Activated CD8-positive, alpha-beta memory T cell treated with anti-CD3 and anti-CD28 coated beads, Interleukin-2, amount 50 U/mL, for 1 hour (primary cell): ENCODE measurements around the gene ARHGEF11.

Experiments used
- DNase-seq: peaks from one replicate; pipeline ENCODE4 v3.0.0-alpha.2; 2020; ENCODE audit errors: extremely low read depth

The ARHGEF11 gene

DNA sequence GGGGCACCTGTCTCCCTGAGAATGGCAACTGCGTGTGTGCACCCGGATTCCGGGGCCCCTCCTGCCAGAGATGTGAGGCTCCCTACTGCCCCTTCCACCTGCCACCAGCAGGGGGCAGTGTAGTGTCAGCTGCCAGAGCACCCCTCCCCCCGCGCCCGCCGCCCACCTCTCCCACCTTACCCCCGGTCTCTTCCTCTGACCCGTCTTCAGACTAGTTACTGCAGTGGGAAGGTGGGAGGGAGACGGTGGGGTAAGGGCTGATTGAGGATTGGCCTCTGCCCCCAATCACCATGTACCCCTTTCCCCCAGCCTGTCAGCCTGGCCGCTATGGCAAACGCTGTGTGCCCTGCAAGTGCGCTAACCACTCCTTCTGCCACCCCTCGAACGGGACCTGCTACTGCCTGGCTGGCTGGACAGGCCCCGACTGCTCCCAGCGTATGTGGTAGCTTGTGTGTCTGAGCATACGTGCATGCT is 135.2 kb downstream of the ARHGEF11 start:
- no peak for DNase-seq

DNA sequence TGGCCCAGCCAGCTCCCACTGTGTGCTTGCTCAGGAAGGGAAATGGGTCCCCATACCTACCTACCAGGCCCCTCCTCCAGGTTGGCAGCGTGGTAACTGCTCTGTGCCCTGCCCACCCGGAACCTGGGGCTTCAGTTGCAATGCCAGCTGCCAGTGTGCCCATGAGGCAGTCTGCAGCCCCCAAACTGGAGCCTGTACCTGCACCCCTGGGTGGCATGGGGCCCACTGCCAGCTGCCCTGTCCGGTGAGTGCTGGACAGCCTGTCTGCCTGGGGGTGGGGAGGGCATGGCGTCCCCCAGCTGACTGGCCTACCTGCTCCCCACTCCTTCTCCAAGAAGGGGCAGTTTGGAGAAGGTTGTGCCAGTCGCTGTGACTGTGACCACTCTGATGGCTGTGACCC is 135.9 kb downstream of the ARHGEF11 start:
- DNase-seq = no peak

- DNase-seq = no peak
Observed at GRCh38 chr1:156908955-156909354, 136.6 kb downstream of the ARHGEF11 start.

DNA sequence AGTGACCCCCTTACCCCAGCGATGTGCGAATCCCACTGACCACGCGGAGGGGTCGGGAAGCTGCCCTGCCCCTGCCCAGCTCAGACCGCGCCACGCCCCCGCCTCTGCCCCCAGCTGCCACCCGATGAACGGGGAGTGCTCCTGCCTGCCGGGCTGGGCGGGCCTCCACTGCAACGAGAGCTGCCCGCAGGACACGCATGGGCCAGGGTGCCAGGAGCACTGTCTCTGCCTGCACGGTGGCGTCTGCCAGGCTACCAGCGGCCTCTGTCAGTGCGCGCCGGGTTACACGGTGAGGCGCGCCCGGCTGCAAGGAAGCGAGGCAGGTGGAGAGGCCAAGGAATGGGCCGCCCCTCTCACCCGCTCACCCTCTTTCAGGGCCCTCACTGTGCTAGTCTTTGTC is 137.0 kb downstream of the ARHGEF11 start:
- DNase-seq = no peak

- DNase-seq = no peak
Observed at GRCh38 chr1:156906206-156906906, 139.2 kb downstream of the ARHGEF11 start.

DNA sequence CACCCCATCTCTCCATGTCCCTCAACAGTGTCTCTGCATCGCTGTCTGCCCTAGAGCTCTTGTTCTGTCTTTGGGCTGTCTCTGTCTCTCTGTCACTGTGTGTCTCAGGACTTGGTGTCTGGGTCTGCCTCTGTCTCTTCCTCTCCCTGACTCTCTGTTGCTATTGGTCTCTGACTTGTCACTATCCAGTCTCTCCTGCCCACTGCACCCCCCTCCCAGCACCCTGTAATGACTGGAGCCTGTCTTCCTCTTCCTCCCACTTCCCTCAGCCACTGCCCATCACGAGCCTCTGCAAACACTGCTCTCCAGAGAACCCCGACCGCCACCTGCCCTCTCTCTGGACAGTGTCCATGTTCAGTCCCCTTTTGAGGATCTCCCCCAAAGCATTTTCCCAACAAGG is 139.9 kb downstream of the ARHGEF11 start:
- DNase-seq = no peak

- DNase-seq = no peak
Observed at GRCh38 chr1:156905176-156905575, 140.4 kb downstream of the ARHGEF11 start.

DNA sequence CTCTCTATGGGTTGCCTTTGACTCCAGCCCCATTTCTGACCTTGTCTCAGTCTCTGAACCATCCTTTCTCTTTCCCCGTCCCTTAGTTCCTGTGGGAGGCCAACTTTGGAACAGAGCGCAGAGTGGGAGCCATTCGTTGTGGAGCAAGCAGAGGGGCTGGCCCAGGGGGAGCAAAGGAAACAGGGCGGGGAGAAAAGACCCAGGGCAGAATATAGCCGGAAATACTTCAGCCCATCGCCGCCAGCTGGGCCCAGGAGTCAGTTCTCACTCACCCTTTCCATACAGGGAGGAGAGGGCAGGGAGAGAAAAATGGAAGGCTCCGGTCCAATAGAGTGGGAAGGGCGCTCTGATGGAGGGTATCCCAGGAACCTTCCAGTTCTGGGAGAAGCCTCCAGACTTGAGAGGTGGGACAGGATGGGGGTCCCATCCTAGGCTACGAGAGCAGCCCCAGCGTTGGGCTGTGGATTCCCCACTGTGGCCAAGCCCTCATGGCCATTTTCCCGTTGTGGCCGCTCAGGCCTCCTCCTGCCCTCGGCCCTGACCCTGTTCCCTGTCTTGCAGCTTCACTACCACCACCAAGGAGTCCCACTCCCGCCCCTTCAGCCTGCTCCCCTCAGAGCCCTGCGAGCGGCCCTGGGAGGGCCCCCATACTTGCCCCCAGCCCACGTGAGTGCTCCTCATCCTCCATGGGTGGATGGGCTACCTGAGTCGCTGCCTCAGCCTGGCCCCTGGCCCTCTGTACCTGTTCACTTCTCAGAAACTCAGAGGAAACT is 141.2 kb downstream of the ARHGEF11 start:
- no peak for DNase-seq

DNA sequence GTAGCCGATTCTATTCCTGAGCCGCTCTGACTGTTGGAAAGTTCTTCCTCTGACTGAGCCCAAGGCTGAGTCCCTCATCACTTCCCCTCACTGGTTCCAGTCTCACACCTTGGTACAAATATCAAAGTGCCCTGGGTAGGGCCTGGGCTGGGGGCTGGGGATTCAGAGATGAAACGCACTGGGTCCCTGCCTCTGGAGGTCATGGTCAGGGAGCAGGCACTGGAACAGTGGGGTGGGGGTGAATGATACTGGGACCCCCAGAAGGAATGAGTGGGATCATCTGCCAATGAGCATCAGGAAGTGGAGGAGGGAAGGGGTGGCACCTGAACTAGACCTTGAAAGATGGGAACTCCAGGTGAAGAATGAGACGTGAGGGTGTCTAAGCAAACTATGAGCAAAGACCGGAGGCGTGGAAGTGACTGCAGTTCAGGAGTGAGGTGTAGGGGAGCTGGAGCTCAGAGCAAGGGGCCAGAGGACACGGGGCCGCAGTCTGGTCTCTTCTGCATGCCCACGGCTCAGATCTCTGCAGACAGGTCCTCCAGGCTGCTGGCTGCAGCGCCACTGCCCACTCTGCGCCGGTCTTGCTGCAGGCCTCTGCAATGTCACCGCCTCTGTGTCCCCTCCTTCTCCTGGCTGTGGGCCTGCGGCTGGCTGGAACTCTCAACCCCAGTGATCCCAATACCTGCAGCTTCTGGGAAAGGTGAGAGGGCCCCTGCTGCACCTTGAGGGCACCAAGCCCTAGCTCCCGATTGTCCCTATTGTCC is 142.0 kb downstream of the ARHGEF11 start:
- no peak for DNase-seq

DNA sequence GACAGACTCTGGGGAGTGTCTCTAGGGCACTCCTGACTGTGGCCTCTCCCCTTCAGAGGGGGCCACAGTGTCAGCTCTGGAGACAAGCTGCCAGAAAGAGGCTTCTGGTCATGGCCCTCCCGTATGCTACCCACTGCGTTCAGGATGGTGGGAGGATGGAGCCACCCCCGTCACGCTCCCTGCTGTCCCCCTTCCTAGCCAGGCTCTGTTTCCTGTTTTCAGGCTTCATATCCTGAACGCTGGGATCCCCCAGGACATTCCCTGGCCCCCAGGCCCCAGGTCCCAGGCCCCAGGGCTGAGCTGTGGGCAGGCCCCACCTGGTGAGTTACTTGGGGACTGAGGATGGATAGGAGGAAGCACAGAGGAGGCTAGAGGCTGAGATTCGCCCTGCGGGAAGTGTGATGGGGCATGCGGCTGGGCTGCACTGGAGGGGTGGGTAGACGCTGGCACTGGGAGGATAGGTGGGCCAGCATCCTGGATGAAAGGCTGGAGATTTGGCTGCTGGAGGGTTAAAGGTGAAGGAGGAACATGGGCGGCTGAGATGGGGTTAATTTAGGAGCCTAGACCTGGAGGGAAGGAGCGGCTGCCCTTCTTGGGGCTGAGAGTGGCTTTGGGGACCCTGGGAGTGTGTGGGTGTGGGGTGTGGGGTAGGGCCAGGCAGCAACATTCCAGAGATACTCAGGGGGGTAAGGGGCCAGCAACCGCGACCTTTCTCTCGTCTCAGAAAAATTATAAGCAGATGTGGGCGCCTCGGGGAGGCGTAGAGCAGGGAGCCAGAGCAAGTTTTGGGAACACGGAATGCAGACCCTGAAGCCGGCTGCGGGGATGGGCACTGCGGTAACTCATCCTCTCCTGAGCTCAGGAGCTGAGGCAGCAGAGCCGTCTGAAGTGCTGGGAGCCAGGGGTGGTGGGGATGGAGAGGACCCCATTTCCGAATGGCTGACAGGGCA is 143.3 kb downstream of the ARHGEF11 start:
- no peak for DNase-seq

DNA sequence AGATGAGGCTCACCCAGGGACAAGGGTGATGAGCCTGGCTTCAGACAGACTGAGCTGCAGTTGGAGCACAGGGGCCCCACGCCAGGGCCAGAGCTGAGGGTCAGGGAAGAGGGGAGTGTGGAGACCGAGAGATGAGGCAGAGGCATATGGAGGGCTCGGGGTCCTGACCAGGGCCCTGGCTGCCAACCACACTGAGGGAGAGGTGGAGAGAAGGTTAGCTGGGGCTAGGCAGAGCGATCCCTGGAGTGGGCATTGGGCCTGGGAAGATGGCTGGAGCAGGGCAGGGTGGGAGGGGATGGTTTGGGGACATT is 144.0 kb downstream of the ARHGEF11 start:
- no peak for DNase-seq

DNA sequence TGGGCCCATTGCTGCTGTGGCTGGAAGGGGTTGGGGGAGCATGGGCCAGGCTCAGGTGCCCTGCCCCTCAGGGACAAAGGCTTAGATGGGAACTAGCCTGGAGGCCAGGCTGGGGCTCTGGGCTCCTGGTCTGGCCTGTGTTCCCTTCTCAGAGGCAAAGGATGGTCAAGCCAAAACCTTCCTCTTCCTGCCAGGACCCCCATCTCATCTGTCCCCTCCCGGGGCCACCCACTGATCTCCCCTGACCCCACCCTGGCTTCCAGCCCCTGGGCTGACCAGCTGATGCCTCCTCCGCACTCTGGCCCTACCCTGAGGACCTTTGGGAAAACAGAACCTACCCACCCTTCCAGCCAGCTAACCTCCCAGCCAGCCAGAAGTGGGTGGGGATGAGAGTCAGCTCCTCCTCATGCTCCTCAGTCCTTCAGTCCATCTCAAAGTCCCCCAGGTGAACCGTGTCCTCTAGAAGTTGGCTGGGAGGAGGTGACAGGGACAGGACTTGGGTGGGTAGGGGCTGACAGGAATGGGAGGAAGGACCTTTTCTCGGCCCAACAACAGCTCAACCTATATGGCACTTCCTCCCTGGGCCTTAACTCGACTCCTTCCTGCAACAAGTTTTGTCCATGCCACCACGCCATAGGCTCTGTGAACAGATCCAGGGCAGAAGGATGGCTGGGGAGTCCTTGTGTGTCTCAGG is 144.5 kb downstream of the ARHGEF11 start:
- DNase-seq = no peak

GRCh38 chr1:156899956-156900718 is 145.4 kb downstream of the ARHGEF11 start:
- DNase-seq = no peak

DNA sequence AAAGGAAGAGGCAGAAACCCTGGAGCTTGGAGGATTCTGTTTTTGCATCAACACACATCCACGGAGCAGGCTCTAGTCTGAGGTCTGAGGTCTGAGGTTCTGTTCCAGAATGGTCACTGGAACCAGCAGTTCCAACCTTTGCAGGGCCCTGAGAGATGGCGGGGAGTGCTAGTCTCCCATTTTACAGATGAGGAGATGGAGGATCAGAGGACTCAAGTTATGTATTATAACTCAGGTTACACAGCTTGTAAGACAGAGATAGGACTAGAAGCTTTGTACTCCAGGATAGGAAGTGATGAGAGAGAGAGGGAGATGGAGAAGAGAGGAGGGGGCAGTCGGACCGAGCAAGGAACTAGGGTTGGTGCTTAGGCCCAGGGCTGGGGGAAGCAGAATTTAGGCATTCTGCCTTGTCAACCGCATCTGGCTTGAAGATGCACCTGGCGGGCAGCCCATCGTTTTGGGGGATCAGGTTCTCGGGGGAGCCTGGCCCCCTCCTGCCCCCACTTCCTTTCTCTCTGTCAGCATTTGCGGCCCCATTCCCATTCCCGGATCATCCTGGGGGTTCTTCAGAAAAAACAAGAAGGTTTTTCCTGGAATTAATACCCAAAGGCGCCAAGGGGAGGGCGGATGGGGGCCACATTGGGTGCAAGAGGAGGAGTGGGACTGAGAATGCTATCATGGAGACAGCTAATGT is 146.4 kb downstream of the ARHGEF11 start:
- no peak for DNase-seq

- no peak for DNase-seq
Observed at GRCh38 chr1:156898161-156898566, 147.4 kb downstream of the ARHGEF11 start.

GRCh38 chr1:156897078-156897825 is 148.3 kb downstream of the ARHGEF11 start:
- DNase-seq = no peak

DNA sequence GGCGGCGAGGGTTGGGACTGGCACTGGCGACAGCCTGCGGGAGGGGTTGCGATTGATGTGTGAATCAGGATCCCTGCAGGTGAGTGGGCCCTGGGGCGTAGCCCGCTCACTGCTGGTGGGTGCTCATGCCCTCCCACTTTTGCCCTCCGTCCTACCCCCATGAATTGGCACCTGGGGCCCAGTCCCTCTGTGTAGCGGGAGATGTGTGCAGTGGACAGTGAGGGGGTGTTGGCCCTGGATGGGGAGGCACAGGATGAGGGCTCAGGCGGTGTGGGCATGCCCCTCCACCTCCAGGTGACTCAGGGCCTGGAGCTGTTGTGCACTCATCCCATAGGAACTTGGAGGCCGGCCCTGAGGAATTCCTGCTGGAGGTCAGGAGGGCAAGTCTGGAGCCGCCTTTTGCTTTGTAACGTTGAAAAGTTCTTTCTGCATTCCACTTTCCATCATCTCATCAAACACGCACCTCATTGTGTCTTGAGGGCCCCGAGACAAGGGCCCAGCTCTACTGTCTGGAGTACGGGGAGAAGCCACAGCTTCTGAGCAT is 149.0 kb downstream of the ARHGEF11 start:
- DNase-seq = no peak

DNA sequence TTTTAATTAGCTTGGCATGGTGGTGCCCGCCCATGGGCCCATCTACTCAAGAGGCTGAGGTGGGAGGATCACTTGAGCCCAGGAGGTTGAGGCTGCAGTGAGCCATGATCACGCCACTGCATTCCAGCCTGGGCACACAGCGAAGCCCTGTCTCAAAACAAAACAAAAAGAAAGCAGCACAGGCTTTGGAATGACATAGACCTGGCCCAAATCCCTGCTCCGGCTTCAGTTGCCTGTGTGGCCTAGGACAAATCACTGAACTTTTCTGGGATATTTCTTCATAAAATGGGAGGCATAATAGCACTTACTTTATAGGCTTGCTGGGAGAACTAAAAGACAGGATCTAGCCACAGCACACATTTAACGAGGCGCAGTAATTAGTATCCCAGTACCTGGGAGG is 149.6 kb downstream of the ARHGEF11 start:
- no peak for DNase-seq

DNA sequence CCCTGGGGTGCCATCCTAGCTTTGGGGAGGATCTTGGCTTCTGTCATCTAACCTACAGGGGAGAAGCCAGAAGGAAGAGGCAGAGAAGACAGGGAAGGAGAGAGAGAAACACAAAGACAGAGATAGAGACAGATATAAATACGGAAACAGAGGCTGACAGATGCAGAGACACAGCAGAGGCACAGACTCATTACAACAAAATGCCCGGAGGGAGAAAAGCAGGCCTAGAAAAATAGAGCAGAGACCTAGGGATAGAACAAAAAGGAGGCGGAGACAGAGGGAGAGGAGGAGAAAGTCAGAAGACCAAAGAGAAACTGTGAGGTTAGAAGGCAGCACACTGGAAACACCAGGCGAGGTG is 150.1 kb downstream of the ARHGEF11 start:
- no peak for DNase-seq
